Astrocyte (in vitro differentiated cells and primary cell): ENCODE results near the gene UNC93B1. TPM values are rescaled to one million over a fixed set of nuclear protein-coding genes. Genes with fewer than 3 reads are reported as not detected.
A peak's percentile ranks its signal among the peaks of the same experiment; 100 is the strongest.
"Not testable (repeated sequence)": the region's sequence is repeated elsewhere in the genome, so short reads cannot be mapped to it uniquely, and the experiment has no call there.

ENCODE experiments used
- DNase-seq: peaks from one replicate; pipeline ENCODE4 v3.0.0-alpha.2; 2010; ENCODE audit warnings: low read depth
- FAIRE-seq: peaks from 2 replicates; lab custom pipeline; 2011; peaks lifted over from hg19 to GRCh38; lab: Jason Lieb, UNC
- H2AFZ ChIP-seq: 2 replicates; pipeline ENCODE4 v1.6.0; 2012; ENCODE audit warnings: low read depth, low read length, inconsistent platforms
- H3K27ac ChIP-seq: 2 replicates; pipeline ENCODE4 v1.5.1; 2011; ENCODE audit warnings: low read depth, low read length, inconsistent platforms
- H3K27me3 ChIP-seq: 2 replicates; pipeline ENCODE4 v1.6.0; 2011; ENCODE audit warnings: low read length, inconsistent platforms; ENCODE audit not compliant: insufficient read depth
- H3K36me3 ChIP-seq: 2 replicates; pipeline ENCODE4 v1.5.1; 2011; ENCODE audit warnings: low read length, inconsistent platforms; ENCODE audit not compliant: insufficient read depth
- H3K4me1 ChIP-seq: 2 replicates; pipeline ENCODE4 v1.5.1; 2011; ENCODE audit warnings: low read length, inconsistent platforms; ENCODE audit not compliant: insufficient read depth
- H3K4me2 ChIP-seq: 2 replicates; pipeline ENCODE4 v1.6.0; 2012; ENCODE audit warnings: low read length, inconsistent platforms
- H3K4me3 ChIP-seq: 2 replicates; pipeline ENCODE4 v1.5.1; 2011; ENCODE audit warnings: low read depth, mild to moderate bottlenecking, low read length, inconsistent platforms; ENCODE audit not compliant: insufficient read depth
- H3K79me2 ChIP-seq: 2 replicates; pipeline ENCODE4 v1.6.0; 2012; ENCODE audit warnings: mild to moderate bottlenecking, low read length, inconsistent platforms; ENCODE audit not compliant: insufficient read depth
- H3K9ac ChIP-seq: 2 replicates; pipeline ENCODE4 v1.6.0; 2012; ENCODE audit warnings: mild to moderate bottlenecking, low read length, inconsistent platforms
- H3K9me3 ChIP-seq: 2 replicates; pipeline ENCODE4 v1.5.1; 2012; ENCODE audit warnings: low read depth, mild to moderate bottlenecking, low read length, inconsistent platforms; ENCODE audit not compliant: insufficient read depth
- H4K20me1 ChIP-seq: 2 replicates; pipeline ENCODE4 v1.6.0; 2012; ENCODE audit warnings: low read length, inconsistent platforms; ENCODE audit not compliant: insufficient read depth
- H3K27ac Mint-ChIP-seq: one replicate; pipeline ENCODE4 v1.8.0; 2021; ENCODE audit warnings: mild to moderate bottlenecking, mixed read lengths; ENCODE audit not compliant: unreplicated experiment
- H3K27me3 Mint-ChIP-seq: one replicate; pipeline ENCODE4 v1.8.0; 2021; ENCODE audit warnings: low read depth, mixed read lengths; ENCODE audit not compliant: unreplicated experiment
- H3K36me3 Mint-ChIP-seq: one replicate; pipeline ENCODE4 v1.8.0; 2021; ENCODE audit warnings: low read depth, mixed read lengths; ENCODE audit not compliant: unreplicated experiment
- H3K4me1 Mint-ChIP-seq: one replicate; pipeline ENCODE4 v1.8.0; 2021; ENCODE audit warnings: low read depth, mixed read lengths; ENCODE audit not compliant: unreplicated experiment
- H3K4me3 Mint-ChIP-seq: one replicate; pipeline ENCODE4 v1.8.0; 2021; ENCODE audit warnings: mild to moderate bottlenecking, moderate library complexity, mixed read lengths; ENCODE audit not compliant: unreplicated experiment
- H3K9me3 Mint-ChIP-seq: one replicate; pipeline ENCODE4 v1.8.0; 2021; ENCODE audit warnings: mild to moderate bottlenecking, mixed read lengths; ENCODE audit not compliant: unreplicated experiment
- CTCF ChIP-seq: IDR thresholded peaks from 2 replicates; pipeline ENCODE4 v1.5.1; 2011; ENCODE audit warnings: low read depth, mild to moderate bottlenecking, inconsistent platforms, low read length, moderate library complexity; ENCODE audit not compliant: insufficient read depth
- total RNA-seq: library from RNA; stranded (reverse); gene quantifications from 2 replicates; pipeline ENCODE4 v1.2.1, GENCODE V29; 2021

Gene UNC93B1
- total RNA-seq, 1 donor from 2014 or later = 37.3 TPM

- FAIRE-seq, H3K4me1 ChIP-seq, H3K36me3 ChIP-seq, H3K79me2 ChIP-seq, H3K27ac ChIP-seq, H3K4me1 Mint-ChIP-seq, H3K27me3 ChIP-seq, H3K27ac Mint-ChIP-seq, H3K9me3 Mint-ChIP-seq, H3K36me3 Mint-ChIP-seq, H4K20me1 ChIP-seq, H3K9me3 ChIP-seq: not testable (repeated sequence)
- peak; percentile 22 for TF ChIP-seq CTCF
- H3K9ac ChIP-seq = peak overlapping the region; percentile 35
- peak overlapping the region; percentile 37 for H3K4me3 ChIP-seq
- peak; percentile 28 for DNase-seq
- H3K4me2 ChIP-seq = peak overlapping the region; percentile 82
- H3K4me3 Mint-ChIP-seq = peak overlapping the region; percentile 75
- H3K27me3 Mint-ChIP-seq = peaks cover 56% of the 10 kb centered on the region
- peak overlapping the region; percentile 86 for H2AFZ ChIP-seq
Measured at GRCh38 chr11:67955461-67956007, 48.4 kb downstream of the UNC93B1 start.

- peaks cover 51% of the 10 kb centered on the region for H3K27me3 Mint-ChIP-seq
- peak overlapping the region; percentile 82 for H3K4me2 ChIP-seq
- not testable (repeated sequence) for DNase-seq, H3K4me1 Mint-ChIP-seq, H3K36me3 Mint-ChIP-seq, H3K79me2 ChIP-seq, H4K20me1 ChIP-seq, FAIRE-seq, H3K9ac ChIP-seq, H3K27me3 ChIP-seq, H3K9me3 Mint-ChIP-seq, H3K9me3 ChIP-seq, H3K4me3 ChIP-seq, H3K27ac ChIP-seq, H3K36me3 ChIP-seq, H3K27ac Mint-ChIP-seq, H2AFZ ChIP-seq, H3K4me1 ChIP-seq
- peak overlapping the region; percentile 70 for H3K4me3 Mint-ChIP-seq
Measured at GRCh38 chr11:67954971-67955370, 48.9 kb downstream of the UNC93B1 start.

- not testable (repeated sequence) for H3K4me2 ChIP-seq, H3K4me1 Mint-ChIP-seq, H3K36me3 ChIP-seq, H3K9me3 Mint-ChIP-seq, H3K4me3 ChIP-seq, H4K20me1 ChIP-seq, H3K27ac Mint-ChIP-seq, DNase-seq, H3K9me3 ChIP-seq, H3K9ac ChIP-seq, H2AFZ ChIP-seq, H3K27ac ChIP-seq, FAIRE-seq, H3K36me3 Mint-ChIP-seq, H3K79me2 ChIP-seq, H3K4me1 ChIP-seq, H3K27me3 ChIP-seq
- H3K27me3 Mint-ChIP-seq = peaks cover 44% of the 10 kb centered on the region
- peak overlapping the region; percentile 70 for H3K4me3 Mint-ChIP-seq
Measured at GRCh38 chr11:67954251-67954650, 49.6 kb downstream of the UNC93B1 start.

- H3K4me1 Mint-ChIP-seq, H3K36me3 Mint-ChIP-seq, H3K4me3 ChIP-seq, H3K9me3 ChIP-seq, H3K9ac ChIP-seq, H3K79me2 ChIP-seq, H3K4me2 ChIP-seq, H3K27me3 ChIP-seq, H3K27ac ChIP-seq, H3K36me3 ChIP-seq, H3K4me3 Mint-ChIP-seq, H3K9me3 Mint-ChIP-seq, H4K20me1 ChIP-seq, FAIRE-seq, H2AFZ ChIP-seq, H3K4me1 ChIP-seq, DNase-seq, H3K27ac Mint-ChIP-seq: not testable (repeated sequence)
- peaks cover 38% of the 10 kb centered on the region for H3K27me3 Mint-ChIP-seq
Measured at GRCh38 chr11:67950705-67951104, 53.2 kb downstream of the UNC93B1 start.

GRCh38 chr11:67947785-67948184 is 56.1 kb downstream of the UNC93B1 start:
- not testable (repeated sequence) for H3K27me3 ChIP-seq, H3K9me3 ChIP-seq, H4K20me1 ChIP-seq, H3K36me3 Mint-ChIP-seq, H3K79me2 ChIP-seq, H3K27ac ChIP-seq, H3K9ac ChIP-seq, H3K4me1 ChIP-seq, H3K4me3 Mint-ChIP-seq, H3K27ac Mint-ChIP-seq, H2AFZ ChIP-seq, H3K9me3 Mint-ChIP-seq, DNase-seq, FAIRE-seq, H3K36me3 ChIP-seq, H3K4me2 ChIP-seq, H3K4me3 ChIP-seq, H3K4me1 Mint-ChIP-seq
- peaks cover 21% of the 10 kb centered on the region for H3K27me3 Mint-ChIP-seq
